Fibroblast of lung (primary cell): ENCODE results near the gene DNAH17. TPM values are rescaled to one million over a fixed set of nuclear protein-coding genes. Genes with fewer than 3 reads are reported as not detected.
A peak's percentile ranks its signal among the peaks of the same experiment; 100 is the strongest.

Experiments
- DNase-seq, 2 donors: peaks; one replicate each; pipeline versions ENCODE4 v3.0.0 to v3.0.0-alpha.2; 2010; ENCODE audit warnings: low read depth in 2 of 2
- H2AFZ ChIP-seq: 2 replicates; pipeline ENCODE4 v1.5.1; 2012; ENCODE audit warnings: low read length, control low read depth, inconsistent platforms
- H3K27ac ChIP-seq: 2 replicates; pipeline ENCODE4 v1.5.1; 2011; ENCODE audit warnings: low read length, control low read depth; ENCODE audit not compliant: insufficient read depth
- H3K27me3 ChIP-seq: 2 replicates; pipeline ENCODE4 v1.5.1; 2011; ENCODE audit warnings: mild to moderate bottlenecking, low read length; ENCODE audit not compliant: control insufficient read depth, insufficient read depth
- H3K36me3 ChIP-seq: 2 replicates; pipeline ENCODE4 v1.5.1; 2011; ENCODE audit warnings: low read length; ENCODE audit not compliant: control insufficient read depth, insufficient read depth
- H3K4me1 ChIP-seq: 2 replicates; pipeline ENCODE4 v1.5.1; 2011; ENCODE audit warnings: low read length; ENCODE audit not compliant: control insufficient read depth, insufficient read depth; ENCODE audit errors: extremely low read depth
- H3K4me2 ChIP-seq: 2 replicates; pipeline ENCODE4 v1.5.1; 2011; ENCODE audit warnings: low read length, control low read depth; ENCODE audit not compliant: insufficient read depth; ENCODE audit errors: extremely low read depth
- H3K4me3 ChIP-seq, 4 experiments: fragments of 200-600 bp in 1 of 4; sonication (generic) in 1 of 4; replicated peaks in 1 of 4; 2 replicates each; pipeline ENCODE4 v1.5.1; 2011 to 2016; ENCODE audit warnings: low read length in 4 of 4, low read depth in 3 of 4, mild to moderate bottlenecking in 3 of 4, control low read depth in 2 of 4, inconsistent platforms in 1 of 4, mixed read lengths in 1 of 4; ENCODE audit not compliant: insufficient read depth in 1 of 4; ENCODE audit errors: control extremely low read depth in 1 of 4
- H3K79me2 ChIP-seq: 2 replicates; pipeline ENCODE4 v1.5.1; 2012; ENCODE audit warnings: mild to moderate bottlenecking, low read length, inconsistent platforms; ENCODE audit not compliant: control insufficient read depth, insufficient read depth
- H3K9ac ChIP-seq: 2 replicates; pipeline ENCODE4 v1.5.1; 2011; ENCODE audit warnings: mild to moderate bottlenecking, low read length, control low read depth; ENCODE audit not compliant: insufficient read depth
- H3K9me3 ChIP-seq: 2 replicates; pipeline ENCODE4 v1.5.1; 2012; ENCODE audit warnings: low read depth, low read length; ENCODE audit not compliant: control insufficient read depth, insufficient read depth
- H4K20me1 ChIP-seq: 2 replicates; pipeline ENCODE4 v1.5.1; 2011; ENCODE audit warnings: low read length; ENCODE audit not compliant: control insufficient read depth, insufficient read depth; ENCODE audit errors: extremely low read depth
- CTCF ChIP-seq, 2 donors: IDR thresholded peaks in 1 of 2; conservative IDR thresholded peaks in 1 of 2; 1 replicate in 1 of 2; 2 replicates in 1 of 2; pipeline ENCODE4 v1.5.1; 2011 to 2012; ENCODE audit warnings: low read length in 2 of 2, control low read depth in 1 of 2, inconsistent platforms in 1 of 2, low read depth in 1 of 2, mild to moderate bottlenecking in 1 of 2
- EZH2 ChIP-seq: IDR thresholded peaks from 2 replicates; pipeline ENCODE4 v1.5.1; 2012; ENCODE audit warnings: low read length, control low read depth, mild to moderate bottlenecking; ENCODE audit errors: missing control alignments
- polyA plus RNA-seq, 2 donors: library from polyadenylated mRNA; depleted of rRNA in 1 of 2; stranded (reverse) in 1 of 2; unstranded in 1 of 2; fragments of >200 nt; gene quantifications; 2 replicates each; pipeline ENCODE4 v1.2.1, GENCODE V29; 2011 to 2012; ENCODE audit warnings: missing spikeins in 1 of 2
- total RNA-seq: library from RNA; depleted of rRNA; stranded (reverse); fragments of >200 nt; gene quantifications from 2 replicates; pipeline ENCODE4 v1.2.1, GENCODE V29; 2014

Gene DNAH17
- total and polyA plus RNA-seq, 2 donors (not counting 1 experiment from before 2014, with no cell fraction given): not detected

DNA sequence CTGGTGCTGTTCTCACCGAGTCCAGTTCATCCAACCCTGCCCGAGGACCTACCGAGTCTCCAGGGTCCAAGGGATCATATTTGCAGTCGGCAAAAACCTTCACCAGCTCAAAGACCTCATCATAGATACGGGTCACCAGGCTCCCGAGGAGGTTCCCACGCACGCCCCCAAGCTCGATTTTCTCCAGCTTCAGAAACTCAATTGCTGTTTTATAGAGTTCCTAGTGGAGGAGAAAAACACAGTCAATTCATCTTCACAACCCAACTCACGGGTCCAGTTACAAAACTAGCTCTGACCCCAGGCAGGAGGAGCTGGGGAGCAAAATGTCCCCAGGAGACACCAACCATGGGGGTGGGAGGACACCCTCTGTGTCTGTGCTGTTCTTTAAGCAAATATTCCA lies 10.2 kb downstream of the DNAH17 start:
- no peaks in the 10 kb centered on the region for H3K79me2 ChIP-seq
- H2AFZ ChIP-seq: no peak overlapping the region
- no peak overlapping the region for H3K4me3 ChIP-seq
- no peak overlapping the region for H3K4me2 ChIP-seq
- no peak for DNase-seq
- no peaks in the 10 kb centered on the region for H4K20me1 ChIP-seq
- H3K4me1 ChIP-seq: no peaks in the 10 kb centered on the region
- no peak overlapping the region for H3K27ac ChIP-seq
- H3K9me3 ChIP-seq: no peaks in the 10 kb centered on the region
- no peak for TF ChIP-seq CTCF (conservative IDR thresholded peaks at IDR 0.05 in 1 of 2, IDR thresholded peaks at IDR 0.05 in 1 of 2; ENCODE audit: low read depth in 1 of 2, low read length in 2 of 2)
- TF ChIP-seq EZH2: no peak
- H3K27me3 ChIP-seq: peaks cover 2% of the 10 kb centered on the region
- no peaks in the 10 kb centered on the region for H3K36me3 ChIP-seq
- no peak overlapping the region for H3K9ac ChIP-seq

GRCh38 chr17:78563189-78564145 lies 13.7 kb downstream of the DNAH17 start:
- no peak overlapping the region for H3K4me3 ChIP-seq
- H3K4me2 ChIP-seq: no peak overlapping the region
- H3K79me2 ChIP-seq: no peaks in the 10 kb centered on the region
- no peak overlapping the region for H2AFZ ChIP-seq
- peak in 1 of 2 donors; percentile 13 for DNase-seq
- H3K27me3 ChIP-seq: peaks cover 2% of the 10 kb centered on the region
- H3K36me3 ChIP-seq: no peaks in the 10 kb centered on the region
- no peak for TF ChIP-seq CTCF (conservative IDR thresholded peaks at IDR 0.05 in 1 of 2, IDR thresholded peaks at IDR 0.05 in 1 of 2; ENCODE audit: low read depth in 1 of 2, low read length in 2 of 2)
- no peak for TF ChIP-seq EZH2
- no peaks in the 10 kb centered on the region for H3K4me1 ChIP-seq
- no peaks in the 10 kb centered on the region for H4K20me1 ChIP-seq
- H3K9ac ChIP-seq: no peak overlapping the region
- H3K9me3 ChIP-seq: no peaks in the 10 kb centered on the region
- no peak overlapping the region for H3K27ac ChIP-seq

DNA sequence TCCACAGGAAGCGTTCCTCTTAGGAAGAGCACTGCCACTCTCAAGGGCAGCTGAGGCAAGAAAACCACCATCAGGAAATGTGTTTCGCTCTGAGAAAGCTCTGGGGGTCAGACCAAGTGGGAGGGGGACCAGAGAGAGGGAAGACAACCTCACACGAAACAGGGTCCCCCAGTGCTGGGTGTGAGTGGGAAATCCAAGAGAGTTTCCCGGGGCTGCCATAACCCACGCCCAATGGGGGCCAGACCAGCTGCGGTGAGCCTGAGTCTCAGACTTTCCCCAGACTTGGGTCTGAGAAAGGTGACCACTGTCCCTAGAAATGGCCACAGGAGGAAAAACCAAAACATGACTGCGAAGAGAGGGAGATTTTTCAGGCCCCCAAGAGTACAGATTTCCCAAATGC lies 14.5 kb downstream of the DNAH17 start:
- Histone ChIP-seq H3K4me1 (peaks cover 4% of the 10 kb centered on the region), H3K4me2 (no peak overlapping the region), H4K20me1 (no peaks in the 10 kb centered on the region), H3K36me3 (no peaks in the 10 kb centered on the region), H3K79me2 (no peaks in the 10 kb centered on the region), H3K9ac (no peak overlapping the region), H3K9me3 (no peaks in the 10 kb centered on the region), H3K4me3 (no peak overlapping the region), H3K27ac (no peak overlapping the region), H3K27me3 (peaks cover 2% of the 10 kb centered on the region), H2AFZ (no peak overlapping the region)
- no peak for DNase-seq
- TF ChIP-seq EZH2: no peak
